Lung (tissue), 12 donors: ENCODE data around the gene KITLG. TPM values are rescaled to one million over a fixed set of nuclear protein-coding genes. Genes with fewer than 3 reads are reported as not detected.

Experiments used
- ATAC-seq: fragments of 200-7000 bp; cut with Tn5 transposase; one replicate; pipeline ENCODE4 v1.9.1; 2020; ENCODE audit warnings: moderate number of reproducible peaks; ENCODE audit not compliant: insufficient read depth, low FRiP score
- DNase-seq, 3 donors: peaks; one replicate each; pipeline ENCODE4 v3.0.0-alpha.2; 2013 to 2017
- H3K27ac ChIP-seq, 2 donors: one replicate each; pipeline ENCODE4 v1.5.1; 2013; ENCODE audit warnings: mild to moderate bottlenecking in 2 of 2, moderate library complexity in 2 of 2, control low read depth in 1 of 2, inconsistent platforms in 1 of 2, low read depth in 1 of 2, low read length in 1 of 2
- H3K27me3 ChIP-seq, 3 donors: one replicate each; pipeline ENCODE4 v1.5.1; 2013; ENCODE audit warnings: low read length in 2 of 3; ENCODE audit not compliant: control insufficient read depth in 3 of 3, insufficient read depth in 3 of 3
- H3K36me3 ChIP-seq, 4 donors: one replicate each; pipeline ENCODE4 v1.5.1; 2013; ENCODE audit warnings: low read length in 4 of 4, mild to moderate bottlenecking in 1 of 4, moderate library complexity in 1 of 4; ENCODE audit not compliant: control insufficient read depth in 4 of 4, insufficient read depth in 4 of 4
- H3K4me1 ChIP-seq, 5 donors: one replicate each; pipeline ENCODE4 v1.5.1; 2013; ENCODE audit warnings: low read length in 5 of 5, mild to moderate bottlenecking in 2 of 5, moderate library complexity in 1 of 5; ENCODE audit not compliant: control insufficient read depth in 5 of 5, insufficient read depth in 5 of 5
- H3K4me3 ChIP-seq: one replicate; pipeline ENCODE4 v1.5.1; 2013; ENCODE audit warnings: mild to moderate bottlenecking, control low read depth, moderate library complexity
- H3K9ac ChIP-seq, 2 donors: one replicate each; pipeline ENCODE4 v1.5.1; 2013; ENCODE audit warnings: low read length in 2 of 2, control low read depth in 1 of 2; ENCODE audit not compliant: insufficient read depth in 1 of 2
- H3K9me3 ChIP-seq, 4 donors: one replicate each; pipeline ENCODE4 v1.5.1; 2013; ENCODE audit warnings: low read length in 3 of 4, mild to moderate bottlenecking in 1 of 4, moderate library complexity in 1 of 4; ENCODE audit not compliant: control insufficient read depth in 4 of 4, insufficient read depth in 3 of 4
- CTCF ChIP-seq: IDR thresholded peaks from 2 replicates; pipeline ENCODE4 v1.5.1; 2012; ENCODE audit warnings: mild to moderate bottlenecking; ENCODE audit errors: control extremely low read depth, extremely low read depth
- WGBS, 2 donors: extraction: QIAGEN DNeasy Blood & Tissue Kit; methylation state at CpG; one replicate each; pipeline ENCODE4 v1.1.7; 2013; 5-methylcytosine and 5-hydroxymethylcytosine counted together
- polyA plus RNA-seq, 2 donors: library from polyadenylated mRNA; stranded (reverse); fragments of 200-250 nt; gene quantifications; one replicate each; pipeline ENCODE4 v1.2.1, GENCODE V29; 2013
- total RNA-seq, 2 donors: library from RNA; depleted of rRNA in 1 of 2; stranded (reverse); fragments of >200 nt in 1 of 2; gene quantifications; one replicate each; pipeline ENCODE4 v1.2.1, GENCODE V29; 2014 to 2021
- donor health status: control.
- donor health status: control.
- donor health status: Bipolar disorder and iron deficiency.
- donor health status: healthy.
- donor health status: DM: yes; HTN: yes; CAD: no.

Gene KITLG
- total and polyA plus RNA-seq, 4 donors, result 13.7 to 142 (median 38.2) TPM

GRCh38 chr12:88590851-88591250 is 10.6 kb upstream of the KITLG start:
- H3K36me3 ChIP-seq, result peaks cover 0 to 2% (median 0%) of the 10 kb centered on the region in 4 donors
- DNase-seq, result no peak
- H3K27me3 ChIP-seq, result no peaks in the 10 kb centered on the region
- TF ChIP-seq CTCF, result no peak
- H3K4me1 ChIP-seq, result no peaks in the 10 kb centered on the region
- peaks cover 0 to 9% (median 7%) of the 10 kb centered on the region in 4 donors for H3K9me3 ChIP-seq
- WGBS, 2 donors, result 79 to 93% methylated on average over 1 of the region's 1 CpG
- H3K9ac ChIP-seq, result no peak overlapping the region
- H3K27ac ChIP-seq, result no peak overlapping the region
- ATAC-seq, result no peak
- no peak overlapping the region for H3K4me3 ChIP-seq

- TF ChIP-seq CTCF, result no peak
- Histone ChIP-seq H3K27me3 (no peaks in the 10 kb centered on the region), H3K4me3 (no peak overlapping the region), H3K4me1 (peaks cover 0 to 5% (median 0%) of the 10 kb centered on the region in 5 donors), H3K36me3 (peaks cover 0 to 4% (median 0%) of the 10 kb centered on the region in 4 donors), H3K9me3 (peaks cover 0 to 9% (median 8%) of the 10 kb centered on the region in 4 donors), H3K9ac (no peak overlapping the region), H3K27ac (no peak overlapping the region)
- no peak for DNase-seq
- no peak for ATAC-seq
- 94 to 97% methylated on average over 2 of the region's 2 CpGs for WGBS, 2 donors
Measured at GRCh38 chr12:88585077-88585476, 4.8 kb upstream of the KITLG start.

- H3K36me3 ChIP-seq, result no peaks in the 10 kb centered on the region
- peak overlapping the region in 1 of 2 donors; percentile 87 for H3K9ac ChIP-seq
- DNase-seq (peak in 2 of 3 donors; percentile 49 to 63), ATAC-seq (peak; percentile 30)
- peaks cover 0 to 28% (median 5%) of the 10 kb centered on the region in 5 donors for H3K4me1 ChIP-seq
- H3K27ac ChIP-seq, result peak overlapping the region; percentile 69 to 85
- no peaks in the 10 kb centered on the region for H3K27me3 ChIP-seq
- WGBS, 2 donors, result 0 to 1% methylated on average over 30 of the region's 30 CpGs
- peak overlapping the region; percentile 88 for H3K4me3 ChIP-seq
- no peaks in the 10 kb centered on the region for H3K9me3 ChIP-seq
- TF ChIP-seq CTCF, result no peak
Measured at GRCh38 chr12:88579601-88580050, 645 bp downstream of the KITLG start.

DNA sequence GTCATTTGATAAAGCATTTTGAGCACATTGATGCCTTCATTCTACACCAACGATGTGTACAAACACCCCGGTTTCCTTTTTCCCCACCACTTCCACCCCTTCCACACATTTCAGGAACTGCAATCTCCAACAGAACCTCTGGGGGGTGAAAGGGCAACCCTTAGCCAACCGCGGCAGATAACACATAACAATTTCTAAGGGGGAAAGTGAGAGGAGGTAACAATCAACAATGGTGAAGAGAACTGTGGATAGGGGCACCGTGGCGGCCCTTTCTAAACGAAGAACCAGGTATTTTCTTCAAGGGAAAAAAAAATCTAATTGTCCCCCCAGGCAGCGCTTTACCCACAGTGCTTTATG is 1.1 kb downstream of the KITLG start:
- H3K9me3 ChIP-seq, result no peaks in the 10 kb centered on the region
- 3% methylated on average over 8 of the region's 8 CpGs for WGBS, 2 donors
- peaks cover 4 to 32% (median 7%) of the 10 kb centered on the region in 5 donors for H3K4me1 ChIP-seq
- H3K9ac ChIP-seq, result peak overlapping the region; percentile 39 to 87
- no peaks in the 10 kb centered on the region for H3K36me3 ChIP-seq
- peak overlapping the region; percentile 88 for H3K4me3 ChIP-seq
- TF ChIP-seq CTCF, result no peak
- ATAC-seq (peak; percentile 42), DNase-seq (peak; percentile 19 to 64 (median 45))
- H3K27me3 ChIP-seq, result no peaks in the 10 kb centered on the region
- H3K27ac ChIP-seq, result peak overlapping the region in 1 of 2 donors; percentile 69
